ENCODE measurements around the gene NKX1-1.

NKX1-1 gene

GRCh38 chr4:1354136-1354982, 51.9 kb downstream of the NKX1-1 start:
- H3K27me3 ChIP-seq (ENCODE audit: low read depth) = no peaks in the 10 kb centered on the region
- in situ Hi-C loops (cut with MboI; ENCODE audit: low sequenced_read_pairs) = loop anchor here (25.0 kb wide), 1 partner anchor 283 kb away; no protein-coding TSS in a partner anchor
- DNase-seq (ENCODE audit: low spot score in 2 of 2) = no peak
- H3K4me1 ChIP-seq = no peaks in the 10 kb centered on the region
- H3K9me3 ChIP-seq = no peaks in the 10 kb centered on the region
- peaks cover 29% of the 10 kb centered on the region for H3K36me3 ChIP-seq (replicated peaks)
- H3K4me3 ChIP-seq = no peak overlapping the region

- in situ Hi-C loops (cut with MboI; ENCODE audit: low sequenced_read_pairs) = loop anchor here (25.0 kb wide), 1 partner anchor 284 kb away; no protein-coding TSS in a partner anchor
- Histone ChIP-seq H3K4me1 (0 out of 2 replicates have a peak, but pooled peaks cover 1% of the 10 kb centered on the region), H3K27me3 (ENCODE audit: low read depth) (no peaks in the 10 kb centered on the region), H3K4me3 (no peak overlapping the region), H3K9me3 (no peaks in the 10 kb centered on the region), H3K36me3 (replicated peaks) (peaks cover 29% of the 10 kb centered on the region)
- no peak for DNase-seq (ENCODE audit: low spot score in 2 of 2)
Observed at GRCh38 chr4:1353186-1354055, 52.8 kb downstream of the NKX1-1 start.
